ENCODE data around the gene TENM3.

The TENM3 gene

DNA sequence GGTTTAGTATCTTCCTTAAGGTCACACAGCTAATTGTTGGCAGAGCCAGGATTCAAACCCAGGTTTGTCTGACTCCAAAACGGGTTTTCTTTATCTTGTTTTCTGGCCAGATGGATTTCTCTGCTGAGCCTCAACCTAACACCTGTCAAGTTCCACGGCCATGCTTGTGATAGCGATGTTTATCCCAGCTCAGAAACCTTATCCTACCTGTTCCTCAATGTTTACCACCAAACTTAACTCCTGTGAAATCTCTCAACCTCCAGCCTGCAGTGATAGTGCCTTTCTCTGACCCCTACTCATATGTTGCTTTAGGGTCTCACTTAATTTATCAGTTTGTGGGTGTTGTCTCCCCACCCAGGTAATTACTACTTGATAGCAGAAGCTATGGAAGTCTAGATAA lies 428.0 kb downstream of the TENM3 start:
- DNase-seq = no peak
- ATAC-seq (replicated peaks) = no peak
- Mint-ChIP-seq H3K9me3 (no peaks in the 10 kb centered on the region), H3K36me3 (ENCODE audit: insufficient read depth) (no peaks in the 10 kb centered on the region), H3K27me3 (peaks cover 0 to 8% of the 10 kb centered on the region in 2 donors), H3K27ac (no peak overlapping the region), H3K4me3 (no peak overlapping the region), H3K4me1 (ENCODE audit: low read depth in 2 of 2) (no peaks in the 10 kb centered on the region)

DNA sequence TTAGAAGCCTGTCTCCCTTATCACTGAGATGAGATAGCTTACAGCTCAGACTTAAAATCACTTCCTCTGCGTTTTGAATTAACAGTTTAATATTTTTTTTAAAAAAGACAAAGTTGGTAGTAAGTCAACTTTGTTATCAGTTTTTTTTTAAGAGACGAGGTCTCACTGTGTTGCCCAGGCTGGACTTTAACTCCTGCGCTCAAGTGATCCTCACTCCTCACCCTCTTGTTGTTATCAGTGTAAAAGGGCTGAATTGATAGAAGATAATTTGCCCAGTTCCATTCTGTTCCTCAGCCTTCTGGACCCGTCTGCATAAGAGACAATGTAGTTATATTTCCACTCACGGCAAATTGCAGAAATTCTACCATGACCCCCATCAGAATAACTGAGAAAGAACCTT lies 428.5 kb downstream of the TENM3 start:
- Mint-ChIP-seq H3K36me3 (ENCODE audit: insufficient read depth) (no peaks in the 10 kb centered on the region), H3K4me1 (ENCODE audit: low read depth in 2 of 2) (no peaks in the 10 kb centered on the region), H3K9me3 (no peaks in the 10 kb centered on the region), H3K27ac (no peak overlapping the region), H3K4me3 (no peak overlapping the region), H3K27me3 (peaks cover 0 to 8% of the 10 kb centered on the region in 2 donors)
- no peak for DNase-seq
- no peak for ATAC-seq (replicated peaks)

DNA sequence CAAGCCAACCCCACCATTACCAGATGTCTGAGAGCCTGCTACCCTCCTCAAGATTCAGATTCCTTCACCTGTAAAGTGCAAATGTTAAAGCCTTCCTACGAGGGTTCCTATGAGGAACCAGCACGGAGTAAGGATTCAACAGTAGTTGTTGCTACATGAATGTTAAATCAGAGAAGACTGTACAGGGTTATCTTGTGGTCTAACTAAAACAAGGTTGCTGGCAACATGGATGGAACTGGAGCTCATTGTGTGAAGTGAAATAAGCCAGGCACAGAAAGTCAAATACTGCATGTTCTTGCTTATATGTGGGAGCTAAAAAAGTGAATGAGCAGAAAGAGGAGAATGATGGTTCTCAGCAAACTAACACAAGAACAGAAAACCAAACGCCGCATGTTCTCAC lies 435.4 kb downstream of the TENM3 start:
- Mint-ChIP-seq H3K27ac (no peak overlapping the region), H3K4me3 (no peak overlapping the region), H3K27me3 (peaks cover 18 to 21% of the 10 kb centered on the region in 2 donors), H3K4me1 (ENCODE audit: low read depth in 2 of 2) (no peaks in the 10 kb centered on the region), H3K36me3 (ENCODE audit: insufficient read depth) (no peaks in the 10 kb centered on the region), H3K9me3 (no peaks in the 10 kb centered on the region)
- ATAC-seq (replicated peaks) (no peak), DNase-seq (no peak)

DNA sequence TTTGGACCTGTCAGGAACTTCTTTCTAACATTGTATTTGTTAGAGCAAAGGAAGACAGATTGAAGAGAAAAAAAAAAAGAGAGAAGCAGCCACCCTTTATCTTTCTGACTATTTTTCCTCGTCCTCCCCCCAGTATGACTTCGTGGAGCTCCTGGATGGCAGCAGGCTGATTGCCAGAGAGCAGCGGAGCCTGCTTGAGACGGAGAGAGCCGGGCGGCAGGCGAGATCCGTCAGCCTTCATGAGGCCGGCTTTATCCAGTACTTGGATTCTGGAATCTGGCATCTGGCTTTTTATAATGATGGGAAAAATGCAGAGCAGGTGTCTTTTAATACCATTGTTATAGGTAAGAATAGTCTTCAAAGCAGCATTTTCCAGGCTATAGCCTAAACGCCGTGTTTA lies 436.3 kb downstream of the TENM3 start:
- no peaks in the 10 kb centered on the region for H3K4me1 Mint-ChIP-seq (ENCODE audit: low read depth in 2 of 2)
- H3K9me3 Mint-ChIP-seq = no peaks in the 10 kb centered on the region
- no peaks in the 10 kb centered on the region for H3K36me3 Mint-ChIP-seq (ENCODE audit: insufficient read depth)
- no peak overlapping the region for H3K27ac Mint-ChIP-seq
- ATAC-seq (replicated peaks) (no peak), DNase-seq (no peak)
- H3K4me3 Mint-ChIP-seq = no peak overlapping the region
- peaks cover 18 to 21% of the 10 kb centered on the region in 2 donors for H3K27me3 Mint-ChIP-seq

DNA sequence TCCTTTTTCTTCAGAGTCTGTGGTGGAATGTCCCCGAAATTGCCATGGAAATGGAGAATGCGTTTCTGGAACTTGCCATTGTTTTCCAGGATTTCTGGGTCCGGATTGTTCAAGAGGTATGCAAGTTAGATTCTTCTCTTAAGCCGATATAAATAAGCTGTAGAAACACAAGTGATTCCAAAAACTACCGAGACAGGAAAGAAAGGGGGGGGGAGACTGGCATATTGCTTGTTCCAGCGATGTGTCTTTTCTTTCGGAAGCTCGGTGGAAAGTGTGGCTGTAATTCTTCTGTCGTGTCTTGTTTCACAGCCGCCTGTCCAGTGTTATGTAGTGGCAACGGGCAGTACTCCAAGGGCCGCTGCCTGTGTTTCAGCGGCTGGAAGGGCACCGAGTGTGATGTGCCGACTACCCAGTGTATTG lies 437.0 kb downstream of the TENM3 start:
- Mint-ChIP-seq H3K4me1 (ENCODE audit: low read depth in 2 of 2) (no peaks in the 10 kb centered on the region), H3K27me3 (peaks cover 18 to 21% of the 10 kb centered on the region in 2 donors), H3K27ac (no peak overlapping the region), H3K4me3 (no peak overlapping the region), H3K9me3 (no peaks in the 10 kb centered on the region), H3K36me3 (ENCODE audit: insufficient read depth) (no peaks in the 10 kb centered on the region)
- DNase-seq (no peak), ATAC-seq (replicated peaks) (no peak)

DNA sequence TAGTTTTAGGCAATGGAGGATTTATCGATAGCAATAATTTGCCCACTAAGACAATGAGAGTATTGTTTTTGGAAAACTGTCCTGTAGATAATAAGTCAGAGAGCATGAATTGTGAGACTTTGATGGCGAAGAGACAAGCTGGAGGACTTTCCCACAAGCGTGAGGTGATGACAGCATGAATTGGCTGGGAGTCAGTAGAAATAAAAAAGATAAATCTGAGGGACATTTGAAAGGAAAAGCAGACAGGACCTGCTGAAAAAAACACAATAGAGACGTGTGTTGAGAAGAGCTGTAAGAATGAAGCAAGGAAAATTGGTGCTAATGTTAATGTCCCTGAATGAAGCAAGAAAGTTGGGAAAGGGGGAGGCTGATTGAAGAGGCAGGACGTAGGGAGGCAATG lies 440.5 kb downstream of the TENM3 start:
- Mint-ChIP-seq H3K36me3 (ENCODE audit: insufficient read depth) (no peaks in the 10 kb centered on the region), H3K9me3 (no peaks in the 10 kb centered on the region), H3K4me3 (no peak overlapping the region), H3K4me1 (ENCODE audit: low read depth in 2 of 2) (no peaks in the 10 kb centered on the region), H3K27me3 (peaks cover 14 to 18% of the 10 kb centered on the region in 2 donors), H3K27ac (no peak overlapping the region)
- DNase-seq = no peak
- ATAC-seq (replicated peaks) = no peak

DNA sequence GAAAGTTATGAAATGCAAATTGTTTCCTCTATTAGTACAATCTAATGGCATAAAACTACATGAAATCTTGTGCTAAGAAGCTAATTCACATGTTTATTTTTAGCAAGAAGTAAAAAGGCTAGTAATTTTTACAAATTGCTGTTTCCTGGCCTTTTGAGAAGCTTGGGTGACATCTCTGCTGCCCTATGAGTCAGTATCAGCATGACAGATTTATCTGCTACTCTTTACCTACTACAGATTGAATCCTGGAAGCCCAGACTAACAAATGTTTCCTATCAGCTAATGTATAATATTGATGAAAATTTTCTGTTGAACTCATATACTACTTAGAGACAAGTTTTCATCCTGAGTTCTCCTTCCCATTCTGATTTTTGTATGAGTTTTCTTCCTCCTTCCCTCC lies 441.6 kb downstream of the TENM3 start:
- Mint-ChIP-seq H3K36me3 (ENCODE audit: insufficient read depth) (no peaks in the 10 kb centered on the region), H3K4me1 (ENCODE audit: low read depth in 2 of 2) (no peaks in the 10 kb centered on the region), H3K27ac (no peak overlapping the region), H3K27me3 (peaks cover 9 to 12% of the 10 kb centered on the region in 2 donors), H3K4me3 (no peak overlapping the region), H3K9me3 (no peaks in the 10 kb centered on the region)
- no peak for ATAC-seq (replicated peaks)
- DNase-seq = no peak

DNA sequence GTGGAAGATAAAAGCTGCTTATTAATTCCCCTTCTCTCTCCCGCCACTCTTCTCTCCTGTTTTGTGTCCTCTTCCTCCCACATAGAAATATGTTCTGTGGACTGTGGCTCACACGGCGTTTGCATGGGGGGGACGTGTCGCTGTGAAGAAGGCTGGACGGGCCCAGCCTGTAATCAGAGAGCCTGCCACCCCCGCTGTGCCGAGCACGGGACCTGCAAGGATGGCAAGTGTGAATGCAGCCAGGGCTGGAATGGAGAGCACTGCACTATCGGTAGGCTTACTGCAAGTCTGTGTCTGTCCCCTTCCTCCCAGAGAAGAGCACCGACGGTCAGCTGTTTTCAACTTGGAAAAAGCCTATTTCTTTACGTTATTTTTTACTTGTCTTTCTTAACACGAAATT lies 444.9 kb downstream of the TENM3 start:
- no peaks in the 10 kb centered on the region for H3K36me3 Mint-ChIP-seq (ENCODE audit: insufficient read depth)
- DNase-seq = no peak
- no peak for ATAC-seq (replicated peaks)
- H3K9me3 Mint-ChIP-seq = no peaks in the 10 kb centered on the region
- H3K4me1 Mint-ChIP-seq (ENCODE audit: low read depth in 2 of 2) = no peaks in the 10 kb centered on the region
- H3K27me3 Mint-ChIP-seq = peaks cover 4 to 19% of the 10 kb centered on the region in 2 donors
- H3K27ac Mint-ChIP-seq = no peak overlapping the region
- no peak overlapping the region for H3K4me3 Mint-ChIP-seq

DNA sequence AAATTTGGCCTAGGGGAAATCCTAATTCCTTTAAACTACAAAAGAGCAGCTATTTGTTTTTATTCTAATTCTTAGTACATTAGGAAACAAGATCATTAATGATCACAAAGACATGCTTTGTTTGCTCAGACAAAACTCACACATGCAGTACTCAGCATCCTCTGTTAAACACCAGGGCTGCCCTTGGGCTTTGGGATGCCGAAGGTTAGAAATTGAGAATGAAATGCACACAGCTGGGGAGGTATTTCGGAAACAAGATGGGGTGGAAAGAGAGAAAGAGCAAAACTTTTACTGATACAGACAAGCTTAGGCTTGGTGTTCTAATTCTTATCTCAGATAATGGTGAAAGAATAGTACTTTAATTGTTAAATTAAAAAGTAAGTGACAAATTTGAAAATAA lies 451.3 kb downstream of the TENM3 start:
- H3K36me3 Mint-ChIP-seq (ENCODE audit: insufficient read depth) = no peaks in the 10 kb centered on the region
- H3K27me3 Mint-ChIP-seq = peaks cover 10 to 17% of the 10 kb centered on the region in 2 donors
- no peak overlapping the region for H3K27ac Mint-ChIP-seq
- ATAC-seq (replicated peaks) = no peak
- H3K4me1 Mint-ChIP-seq (ENCODE audit: low read depth in 2 of 2) = no peaks in the 10 kb centered on the region
- H3K9me3 Mint-ChIP-seq = no peaks in the 10 kb centered on the region
- no peak overlapping the region for H3K4me3 Mint-ChIP-seq
- DNase-seq = no peak

DNA sequence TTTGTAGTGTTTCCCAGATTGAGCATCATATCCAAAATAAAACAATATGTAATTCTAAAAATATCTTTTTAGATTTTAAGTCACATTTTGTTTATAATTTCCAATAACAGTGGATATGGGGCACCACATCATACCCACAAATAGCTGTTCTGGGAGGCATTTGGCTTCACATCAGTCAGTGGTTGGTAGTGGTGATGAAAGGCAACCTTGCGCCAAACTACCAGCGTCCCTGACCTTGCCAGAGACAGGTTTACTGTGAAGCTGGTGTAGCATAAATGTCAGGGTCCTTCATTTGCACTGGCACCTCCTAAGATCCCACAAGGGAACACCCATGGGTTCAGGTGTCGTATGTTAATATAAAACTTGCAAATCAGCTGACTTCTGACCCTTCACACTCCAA lies 451.8 kb downstream of the TENM3 start:
- Mint-ChIP-seq H3K27ac (no peak overlapping the region), H3K4me1 (ENCODE audit: low read depth in 2 of 2) (no peaks in the 10 kb centered on the region), H3K9me3 (no peaks in the 10 kb centered on the region), H3K36me3 (ENCODE audit: insufficient read depth) (no peaks in the 10 kb centered on the region), H3K4me3 (no peak overlapping the region), H3K27me3 (peaks cover 10 to 13% of the 10 kb centered on the region in 2 donors)
- no peak for DNase-seq
- ATAC-seq (replicated peaks) = no peak

DNA sequence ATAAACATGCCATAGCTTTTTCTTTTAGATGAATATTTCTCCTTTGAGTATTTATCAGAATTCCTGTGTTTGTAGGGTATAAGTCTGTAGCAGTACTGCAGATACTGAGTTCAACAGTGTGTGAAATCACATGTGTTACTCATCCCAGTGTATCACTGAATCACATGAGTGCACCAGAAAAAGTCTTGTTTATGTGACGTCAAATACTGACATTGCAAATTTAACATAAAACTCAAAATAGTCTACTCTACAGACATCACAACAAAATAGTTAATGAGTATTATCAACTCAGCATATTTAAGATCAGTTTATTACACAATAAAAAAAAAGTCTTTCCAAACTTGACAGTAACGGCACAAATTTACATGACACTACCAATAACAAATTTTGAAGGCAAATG lies 452.6 kb downstream of the TENM3 start:
- H3K4me3 Mint-ChIP-seq = no peak overlapping the region
- no peak for ATAC-seq (replicated peaks)
- H3K36me3 Mint-ChIP-seq (ENCODE audit: insufficient read depth) = no peaks in the 10 kb centered on the region
- no peaks in the 10 kb centered on the region for H3K9me3 Mint-ChIP-seq
- H3K4me1 Mint-ChIP-seq (ENCODE audit: low read depth in 2 of 2) = no peaks in the 10 kb centered on the region
- no peak for DNase-seq
- peaks cover 8 to 10% of the 10 kb centered on the region in 2 donors for H3K27me3 Mint-ChIP-seq
- no peak overlapping the region for H3K27ac Mint-ChIP-seq

DNA sequence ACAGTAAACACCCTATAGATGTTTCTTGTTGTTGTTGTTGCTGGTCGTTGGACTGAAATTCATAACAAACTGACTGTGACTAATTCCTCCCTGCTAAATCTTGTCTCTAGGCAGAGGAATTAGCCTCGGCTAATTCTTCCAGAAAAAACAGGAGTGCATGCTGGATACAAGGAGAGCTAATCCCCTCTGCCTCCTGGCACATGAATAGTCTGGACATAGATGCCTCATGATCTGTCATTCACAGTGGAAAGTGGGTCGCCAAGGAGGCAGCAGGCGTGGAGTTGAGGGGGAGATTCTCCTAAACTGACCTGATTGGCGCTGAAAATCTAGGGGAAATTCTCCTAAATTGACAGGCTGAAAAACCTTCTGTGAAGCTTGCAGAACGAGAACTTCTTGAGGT lies 453.9 kb downstream of the TENM3 start:
- no peaks in the 10 kb centered on the region for H3K9me3 Mint-ChIP-seq

DNA sequence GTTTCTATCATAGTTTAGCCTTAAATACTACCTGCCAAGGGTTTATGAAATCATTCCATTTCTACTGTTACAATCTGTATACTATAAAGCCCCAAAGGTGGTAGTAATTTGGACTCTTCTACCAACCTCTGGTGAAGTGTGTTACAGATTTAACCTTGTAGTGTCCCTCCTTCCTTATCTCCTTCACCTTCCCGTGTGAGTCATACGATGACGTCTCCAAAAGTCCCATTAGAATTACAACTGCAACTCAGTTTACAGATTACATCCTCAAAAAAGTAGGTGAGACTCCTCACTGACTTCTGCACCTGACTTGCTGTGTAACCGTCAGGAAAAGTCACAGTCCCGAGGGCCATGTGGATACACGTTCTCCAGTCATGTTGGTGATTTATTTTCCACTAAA lies 455.0 kb downstream of the TENM3 start:
- ATAC-seq (replicated peaks) = no peak
- Mint-ChIP-seq H3K36me3 (ENCODE audit: insufficient read depth) (no peaks in the 10 kb centered on the region), H3K27me3 (peaks cover 0 to 6% of the 10 kb centered on the region in 2 donors), H3K4me3 (no peak overlapping the region), H3K27ac (no peak overlapping the region), H3K9me3 (no peaks in the 10 kb centered on the region), H3K4me1 (ENCODE audit: low read depth in 2 of 2) (no peaks in the 10 kb centered on the region)
- no peak for DNase-seq

More for the DNA sequence above, 453.9 kb downstream of the TENM3 start:
- Mint-ChIP-seq H3K27ac (no peak overlapping the region), H3K27me3 (peaks cover 6% of the 10 kb centered on the region in 2 donors), H3K36me3 (ENCODE audit: insufficient read depth) (no peaks in the 10 kb centered on the region), H3K4me1 (ENCODE audit: low read depth in 2 of 2) (no peaks in the 10 kb centered on the region), H3K4me3 (no peak overlapping the region)
- no peak for ATAC-seq (replicated peaks)
- DNase-seq = no peak

DNA sequence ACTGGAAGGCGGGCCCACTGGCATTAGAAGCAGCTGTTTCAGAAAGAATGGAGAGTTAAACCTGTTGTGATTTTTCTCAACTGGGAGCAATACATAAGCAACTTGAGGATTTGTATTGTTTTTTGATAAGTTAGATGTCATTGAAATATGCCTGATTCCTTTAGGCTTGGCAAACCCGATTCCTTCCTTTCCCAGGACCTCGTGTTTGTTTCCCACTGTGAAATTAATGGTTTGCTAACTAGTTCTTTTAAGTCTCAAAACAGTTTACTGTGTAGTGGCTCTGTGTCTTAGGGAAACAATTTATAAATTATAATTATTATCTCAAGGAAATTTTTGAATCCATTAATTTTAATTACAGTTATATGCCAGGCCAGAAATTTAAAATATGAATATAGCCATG lies 456.0 kb downstream of the TENM3 start:
- H3K36me3 Mint-ChIP-seq (ENCODE audit: insufficient read depth) = no peaks in the 10 kb centered on the region
- H3K4me1 Mint-ChIP-seq (ENCODE audit: low read depth in 2 of 2) = no peaks in the 10 kb centered on the region
- ATAC-seq (replicated peaks) = no peak
- peaks cover 0 to 6% of the 10 kb centered on the region in 2 donors for H3K27me3 Mint-ChIP-seq
- no peak overlapping the region for H3K4me3 Mint-ChIP-seq
- H3K9me3 Mint-ChIP-seq = no peaks in the 10 kb centered on the region
- no peak for DNase-seq
- H3K27ac Mint-ChIP-seq = no peak overlapping the region

DNA sequence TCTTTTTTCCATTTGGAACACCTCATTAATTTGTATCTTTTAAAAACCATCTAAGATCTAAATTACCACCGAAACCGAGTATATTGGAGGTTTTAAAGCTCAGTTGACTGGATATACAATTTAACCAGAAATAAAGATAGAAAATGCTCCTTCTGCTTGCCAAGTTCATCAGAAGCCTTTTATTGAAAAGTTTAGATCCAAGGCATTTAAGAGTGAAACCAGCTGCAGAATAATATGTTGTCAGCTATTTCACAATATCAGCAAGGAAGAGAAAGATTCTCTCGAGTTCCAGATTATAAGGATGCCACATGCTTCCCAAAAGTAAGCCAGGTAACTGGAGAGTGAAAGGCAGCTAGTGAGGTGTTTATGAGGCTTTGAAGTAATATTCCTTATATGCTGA lies 456.6 kb downstream of the TENM3 start:
- Mint-ChIP-seq H3K27ac (no peak overlapping the region), H3K4me1 (ENCODE audit: low read depth in 2 of 2) (no peaks in the 10 kb centered on the region), H3K9me3 (no peaks in the 10 kb centered on the region), H3K4me3 (no peak overlapping the region), H3K27me3 (peaks cover 0 to under 1% of the 10 kb centered on the region in 2 donors), H3K36me3 (ENCODE audit: insufficient read depth) (no peaks in the 10 kb centered on the region)
- DNase-seq = no peak
- ATAC-seq (replicated peaks) = no peak
